ENCODE data around the gene GMPPA. TPM values are rescaled to one million over a fixed set of nuclear protein-coding genes. Genes with fewer than 3 reads are reported as not detected.

Gene GMPPA
- total RNA-seq, 2 experiments from 2014 or later: 32.4 to 34.2 TPM

- Mint-ChIP-seq H3K27ac (no peak overlapping the region), H3K27me3 (no peaks in the 10 kb centered on the region)
- POLR2A ChIA-PET: interaction anchor here (1.2 kb wide), 1 partner anchor 23 kb away, joined by 3 read pairs; no protein-coding TSS in a partner anchor
Observed at GRCh38 chr2:219475697-219476651, 22.7 kb upstream of the GMPPA start.

GRCh38 chr2:219476652-219477151 is 22.0 kb upstream of the GMPPA start:
- Mint-ChIP-seq H3K36me3 (ENCODE audit: low read depth) (no peaks in the 10 kb centered on the region), H3K4me3 (no peak overlapping the region), H3K9me3 (no peaks in the 10 kb centered on the region), H3K27ac (no peak overlapping the region), H3K4me1 (ENCODE audit: low read depth) (peaks cover 2% of the 10 kb centered on the region), H3K27me3 (peaks cover 2% of the 10 kb centered on the region)
- no peak for TF ChIP-seq CTCF (IDR thresholded peaks at IDR 0.05)
- DNase-seq (no peak), ATAC-seq (no peak)
- intact Hi-C loops (cut with micrococcal nuclease): loop anchor here (5.0 kb wide), 1 partner anchor 56 kb away; no protein-coding TSS in a partner anchor
- POLR2A ChIA-PET: no interaction called here
- CTCF ChIA-PET: interaction anchor here (0.9 to 4.3 kb wide), 19 partner anchors 10 to 83 kb away, joined by 3 to 46 read pairs (median 6); partner anchors contain the start of genes DES and GMPPA

More at GRCh38 chr2:219475697-219476651, 22.7 kb upstream of the GMPPA start:
- CTCF ChIA-PET: interaction anchor here (0.7 to 4.3 kb wide), 30 partner anchors 9 to 84 kb away, joined by 3 to 46 read pairs (median 4); partner anchors contain the start of genes CHPF, DES and GMPPA
- peak; percentile 75 for TF ChIP-seq CTCF (IDR thresholded peaks at IDR 0.05)
- DNase-seq: peak; percentile 84
- Mint-ChIP-seq H3K9me3 (no peaks in the 10 kb centered on the region), H3K36me3 (ENCODE audit: low read depth) (no peaks in the 10 kb centered on the region), H3K4me1 (ENCODE audit: low read depth) (peaks cover 2% of the 10 kb centered on the region), H3K4me3 (no peak overlapping the region)
- intact Hi-C loops (cut with micrococcal nuclease): loop anchor here (5.0 kb wide), 1 partner anchor 56 kb away; no protein-coding TSS in a partner anchor
- peak; percentile 96 for ATAC-seq

- H3K4me3 Mint-ChIP-seq: no peak overlapping the region
- ATAC-seq: no peak
- peaks cover 2% of the 10 kb centered on the region for H3K4me1 Mint-ChIP-seq (ENCODE audit: low read depth)
- TF ChIP-seq CTCF (IDR thresholded peaks at IDR 0.05): no peak
- no peaks in the 10 kb centered on the region for H3K9me3 Mint-ChIP-seq
- H3K27ac Mint-ChIP-seq: no peak overlapping the region
- ChIA-PET POLR2A (no interaction called here), CTCF (interaction anchor here (1.4 to 4.3 kb wide), 7 partner anchors 18 to 74 kb away, joined by 4 to 46 read pairs (median 13); no protein-coding TSS in a partner anchor)
- peaks cover 2% of the 10 kb centered on the region for H3K27me3 Mint-ChIP-seq
- no peaks in the 10 kb centered on the region for H3K36me3 Mint-ChIP-seq (ENCODE audit: low read depth)
- intact Hi-C loops (cut with micrococcal nuclease): loop anchor here (5.0 kb wide), 1 partner anchor 55 kb away; no protein-coding TSS in a partner anchor
- no peak for DNase-seq
Observed at GRCh38 chr2:219477179-219477578, 21.5 kb upstream of the GMPPA start.

- peaks cover 2% of the 10 kb centered on the region for H3K4me1 Mint-ChIP-seq (ENCODE audit: low read depth)
- no peak overlapping the region for H3K4me3 Mint-ChIP-seq
- H3K27me3 Mint-ChIP-seq: peaks cover 5% of the 10 kb centered on the region
- no peaks in the 10 kb centered on the region for H3K9me3 Mint-ChIP-seq
- ATAC-seq (no peak), DNase-seq (no peak)
- CTCF ChIA-PET: interaction anchor here (1.4 to 4.3 kb wide), 3 partner anchors 19 to 75 kb away, joined by 4 to 46 read pairs (median 7); no protein-coding TSS in a partner anchor
- POLR2A ChIA-PET: no interaction called here
- no peak overlapping the region for H3K27ac Mint-ChIP-seq
- no peaks in the 10 kb centered on the region for H3K36me3 Mint-ChIP-seq (ENCODE audit: low read depth)
- no peak for TF ChIP-seq CTCF (IDR thresholded peaks at IDR 0.05)
- intact Hi-C loops (cut with micrococcal nuclease): loop anchor here (5.0 kb wide), 1 partner anchor 54 kb away; no protein-coding TSS in a partner anchor
Observed at GRCh38 chr2:219477815-219478214, 20.9 kb upstream of the GMPPA start.
